SK-N-SH (cell line): ENCODE results near the gene WTAP.

ENCODE experiments used
- EZH2phosphoT487 ChIP-seq: fragments of 200-600 bp; sonication (generic); IDR thresholded peaks from 2 replicates; pipeline ENCODE4 v1.6.1; 2017; ENCODE audit warnings: low read depth, mixed run types, mild to moderate bottlenecking, antibody characterized with exemption, moderate library complexity, borderline replicate concordance
- GATA2 ChIP-seq: sonication (generic); formaldehyde crosslinking; IDR thresholded peaks from 2 replicates; pipeline ENCODE4 v1.5.0; 2020; ENCODE audit warnings: mild to moderate bottlenecking, missing genetic modification reagents
- POLR2AphosphoS5 ChIP-seq: IDR thresholded peaks from 2 replicates; pipeline ENCODE4 v1.6.1; 2012; ENCODE audit warnings: low read depth, low read length
- RCOR1 ChIP-seq: fragments of 150-350 bp; IDR thresholded peaks from 2 replicates; pipeline ENCODE4 v1.6.1; 2017; ENCODE audit warnings: antibody characterized with exemption, low read length
- SMC3 ChIP-seq: IDR thresholded peaks from 2 replicates; pipeline ENCODE4 v1.6.1; 2012; ENCODE audit warnings: low read depth, low read length, improper control_type of control experiment
- TF ChIP-seq, protein P1 (sequence below): IDR thresholded peaks from 2 replicates; pipeline ENCODE4; 2012
- TF ChIP-seq, protein P2 (sequence below): fragments of 200-600 bp; sonication (generic); IDR thresholded peaks from 2 replicates; pipeline ENCODE4 v1.6.1; 2017; ENCODE audit warnings: antibody characterized with exemption, mild to moderate bottlenecking, moderate library complexity

DNA sequence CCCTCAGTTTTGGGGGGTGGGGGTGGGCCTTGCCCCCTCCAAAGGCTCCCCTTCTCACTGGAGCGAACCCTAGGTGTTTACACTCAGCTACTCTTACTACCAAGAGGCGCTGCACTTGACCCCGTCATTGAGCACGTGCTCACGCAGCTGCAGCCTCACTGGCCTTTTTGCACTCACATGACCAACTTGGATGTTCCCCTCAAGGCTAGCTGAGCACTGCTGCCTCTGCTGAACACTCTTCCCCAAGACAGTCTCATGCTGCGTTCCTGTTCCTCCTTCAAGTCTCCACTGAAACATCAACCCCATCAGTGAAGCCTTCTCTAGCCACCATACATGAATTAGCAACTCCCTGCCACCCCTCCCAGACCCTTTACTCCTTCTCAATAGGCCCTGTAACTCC lies 38.3 kb upstream of the WTAP start:
- TF ChIP-seq, protein P1, sequence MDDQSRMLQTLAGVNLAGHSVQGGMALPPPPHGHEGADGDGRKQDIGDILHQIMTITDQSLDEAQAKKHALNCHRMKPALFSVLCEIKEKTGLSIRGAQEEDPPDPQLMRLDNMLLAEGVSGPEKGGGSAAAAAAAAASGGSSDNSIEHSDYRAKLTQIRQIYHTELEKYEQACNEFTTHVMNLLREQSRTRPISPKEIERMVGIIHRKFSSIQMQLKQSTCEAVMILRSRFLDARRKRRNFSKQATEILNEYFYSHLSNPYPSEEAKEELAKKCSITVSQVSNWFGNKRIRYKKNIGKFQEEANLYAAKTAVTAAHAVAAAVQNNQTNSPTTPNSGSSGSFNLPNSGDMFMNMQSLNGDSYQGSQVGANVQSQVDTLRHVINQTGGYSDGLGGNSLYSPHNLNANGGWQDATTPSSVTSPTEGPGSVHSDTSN = no peak
- TF ChIP-seq SMC3 = no peak
- TF ChIP-seq RCOR1 = no peak
- TF ChIP-seq POLR2AphosphoS5 = no peak
- no peak for TF ChIP-seq EZH2phosphoT487
- TF ChIP-seq, protein P2, sequence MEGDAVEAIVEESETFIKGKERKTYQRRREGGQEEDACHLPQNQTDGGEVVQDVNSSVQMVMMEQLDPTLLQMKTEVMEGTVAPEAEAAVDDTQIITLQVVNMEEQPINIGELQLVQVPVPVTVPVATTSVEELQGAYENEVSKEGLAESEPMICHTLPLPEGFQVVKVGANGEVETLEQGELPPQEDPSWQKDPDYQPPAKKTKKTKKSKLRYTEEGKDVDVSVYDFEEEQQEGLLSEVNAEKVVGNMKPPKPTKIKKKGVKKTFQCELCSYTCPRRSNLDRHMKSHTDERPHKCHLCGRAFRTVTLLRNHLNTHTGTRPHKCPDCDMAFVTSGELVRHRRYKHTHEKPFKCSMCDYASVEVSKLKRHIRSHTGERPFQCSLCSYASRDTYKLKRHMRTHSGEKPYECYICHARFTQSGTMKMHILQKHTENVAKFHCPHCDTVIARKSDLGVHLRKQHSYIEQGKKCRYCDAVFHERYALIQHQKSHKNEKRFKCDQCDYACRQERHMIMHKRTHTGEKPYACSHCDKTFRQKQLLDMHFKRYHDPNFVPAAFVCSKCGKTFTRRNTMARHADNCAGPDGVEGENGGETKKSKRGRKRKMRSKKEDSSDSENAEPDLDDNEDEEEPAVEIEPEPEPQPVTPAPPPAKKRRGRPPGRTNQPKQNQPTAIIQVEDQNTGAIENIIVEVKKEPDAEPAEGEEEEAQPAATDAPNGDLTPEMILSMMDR = no peak
- no peak for TF ChIP-seq GATA2 (CRISPR knock-in tag)
